ENCODE measurements around the gene PGA5. TPM values are rescaled to one million over a fixed set of nuclear protein-coding genes. Genes with fewer than 3 reads are reported as not detected.
A peak's percentile ranks its signal among the peaks of the same experiment; 100 is the strongest.

Gene PGA5
- total RNA-seq, 1 donor from 2014 or later, result 8.9 TPM

DNA sequence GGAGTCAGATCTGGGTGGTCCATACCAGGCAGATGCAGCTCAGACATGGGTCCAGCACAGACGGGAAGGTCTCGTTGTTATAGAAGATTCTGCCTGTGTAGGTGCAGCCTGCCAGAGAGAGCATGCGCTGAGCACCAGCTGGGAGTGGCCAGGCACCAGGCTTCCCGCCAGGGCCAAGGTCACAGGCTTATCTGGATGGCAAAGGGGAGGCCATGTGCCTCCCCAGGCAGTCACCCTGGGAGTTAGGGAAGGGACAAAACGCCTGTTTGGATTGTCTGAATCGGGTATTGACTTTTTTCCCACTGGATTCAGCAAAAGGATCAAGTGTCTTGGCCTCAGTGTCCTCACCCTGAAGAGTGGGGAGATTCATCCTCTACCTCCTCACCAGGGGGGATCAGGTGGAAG lies 26.5 kb downstream of the PGA5 start:
- DNase-seq (ENCODE audit: low spot score), result no peak

- DNase-seq (ENCODE audit: low spot score), result no peak
Measured at GRCh38 chr11:61268588-61269250, 27.7 kb downstream of the PGA5 start.

DNA sequence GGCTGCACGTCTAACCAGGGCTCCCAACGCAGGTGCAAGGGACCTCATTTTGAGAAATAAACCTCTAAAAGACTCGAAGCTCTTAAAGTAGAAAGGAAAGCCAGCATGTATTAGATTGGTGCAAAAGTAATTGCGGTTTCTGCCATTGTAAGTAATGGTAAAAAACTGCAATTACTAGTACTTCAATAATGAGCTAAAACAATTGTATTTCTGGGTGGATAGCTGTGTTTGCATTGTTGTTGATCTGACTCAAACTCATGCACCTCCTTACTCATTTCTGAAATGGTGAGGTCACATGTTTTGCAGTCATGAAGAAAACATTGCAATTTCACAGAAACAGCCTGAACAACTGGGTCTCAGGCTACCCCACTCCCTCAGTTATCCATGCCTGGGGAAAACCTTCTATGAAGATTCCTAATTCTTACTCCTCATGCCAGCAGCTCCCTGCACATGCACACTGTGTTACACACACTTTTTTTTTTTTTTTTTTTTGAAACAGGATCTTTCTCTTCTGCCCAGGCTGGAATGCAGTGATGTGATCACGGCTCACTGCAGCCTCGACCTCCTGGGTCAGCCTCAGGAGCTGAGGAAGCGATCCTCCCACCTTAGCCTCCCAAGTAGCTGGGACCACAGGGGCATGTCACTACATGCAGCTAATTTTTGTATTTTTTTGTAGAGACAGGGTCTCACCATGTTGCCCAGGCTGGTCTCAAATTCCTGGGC lies 29.5 kb downstream of the PGA5 start:
- DNase-seq (ENCODE audit: low spot score), result no peak

GRCh38 chr11:61272731-61273130 lies 31.8 kb downstream of the PGA5 start:
- no peak for DNase-seq (ENCODE audit: low spot score)

DNA sequence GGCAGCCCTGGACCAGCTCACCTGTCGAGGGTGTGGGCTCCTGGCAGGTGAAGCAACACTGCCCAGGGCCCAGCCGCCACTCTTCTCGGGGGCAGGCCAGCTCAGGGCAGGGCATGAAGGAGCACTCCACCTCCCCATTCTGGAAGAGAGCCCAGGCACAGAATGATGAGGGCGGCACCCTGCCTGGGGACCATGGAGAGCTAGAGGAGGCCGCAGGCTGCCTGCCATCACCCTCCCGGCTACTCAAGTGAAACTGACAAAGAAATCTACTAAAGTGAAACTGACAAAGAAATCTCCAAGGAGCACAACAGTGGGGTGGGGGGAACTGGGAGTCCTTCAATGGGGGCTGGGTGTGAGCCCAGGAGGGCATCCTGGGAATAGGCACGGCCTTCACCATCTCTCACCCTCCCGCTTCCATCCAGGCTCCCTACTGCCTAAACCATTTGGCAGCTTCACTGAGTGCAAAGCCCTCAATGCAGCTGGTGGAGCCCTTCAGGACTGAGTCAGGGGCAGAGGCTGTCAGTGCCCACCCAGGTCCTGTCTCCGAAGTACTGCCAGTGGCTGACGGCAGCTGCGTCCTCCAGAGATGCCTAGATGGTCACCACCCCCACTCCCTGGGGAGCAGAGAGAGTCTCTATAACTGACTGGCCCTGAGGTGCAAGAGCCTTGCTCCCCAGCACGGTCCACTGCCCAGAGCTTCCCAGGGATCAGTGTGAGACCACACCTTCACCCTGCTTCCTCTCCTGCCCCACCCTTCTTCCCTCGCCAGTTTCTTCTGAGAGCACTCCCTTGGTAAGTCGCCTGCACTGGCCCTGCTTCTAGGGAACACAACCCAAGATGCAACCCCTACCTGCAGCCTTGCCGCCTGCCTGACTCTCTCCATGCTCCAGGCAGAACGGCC lies 32.5 kb downstream of the PGA5 start:
- DNase-seq (ENCODE audit: low spot score), result no peak

DNA sequence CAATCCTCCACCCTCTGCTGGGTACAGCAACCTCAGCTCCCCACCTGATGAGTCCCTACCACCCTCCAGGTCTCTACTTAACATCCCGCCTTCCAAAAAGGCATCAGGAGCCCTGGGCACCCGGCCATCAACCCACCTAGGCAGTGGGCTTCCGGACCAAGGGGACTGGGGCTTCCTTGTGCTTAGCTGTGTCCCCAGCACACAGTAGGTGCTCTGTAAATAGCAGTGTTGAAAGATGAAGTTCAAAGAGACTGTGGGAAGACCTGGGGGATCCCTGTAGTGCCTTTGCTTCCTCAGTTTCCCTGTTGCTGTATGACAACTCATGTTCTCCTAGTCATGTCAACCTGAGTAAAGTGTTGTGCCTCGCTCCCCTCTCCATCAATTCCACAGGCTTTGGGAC lies 33.1 kb downstream of the PGA5 start:
- no peak for DNase-seq (ENCODE audit: low spot score)

DNA sequence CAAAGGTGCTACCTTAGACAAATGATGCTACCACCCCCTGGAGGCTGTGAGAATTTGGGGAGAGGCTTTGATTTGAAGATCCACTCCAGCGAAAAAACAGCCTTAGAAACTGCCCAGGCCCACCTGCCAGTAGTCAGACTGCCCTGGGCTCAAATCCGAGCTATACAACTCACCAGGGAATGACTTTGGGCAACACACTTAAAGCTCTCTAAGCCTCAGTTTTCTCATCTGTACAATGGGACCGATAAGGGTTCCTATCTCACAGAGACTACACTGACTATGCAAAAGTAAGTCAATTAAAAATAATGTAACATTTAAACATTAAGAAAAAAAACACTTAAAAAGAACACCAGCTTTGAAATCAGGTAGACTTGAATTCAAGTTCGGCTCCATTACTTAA lies 34.2 kb downstream of the PGA5 start:
- no peak for DNase-seq (ENCODE audit: low spot score)

GRCh38 chr11:61277186-61278000 lies 36.4 kb downstream of the PGA5 start:
- DNase-seq (ENCODE audit: low spot score), result no peak

DNA sequence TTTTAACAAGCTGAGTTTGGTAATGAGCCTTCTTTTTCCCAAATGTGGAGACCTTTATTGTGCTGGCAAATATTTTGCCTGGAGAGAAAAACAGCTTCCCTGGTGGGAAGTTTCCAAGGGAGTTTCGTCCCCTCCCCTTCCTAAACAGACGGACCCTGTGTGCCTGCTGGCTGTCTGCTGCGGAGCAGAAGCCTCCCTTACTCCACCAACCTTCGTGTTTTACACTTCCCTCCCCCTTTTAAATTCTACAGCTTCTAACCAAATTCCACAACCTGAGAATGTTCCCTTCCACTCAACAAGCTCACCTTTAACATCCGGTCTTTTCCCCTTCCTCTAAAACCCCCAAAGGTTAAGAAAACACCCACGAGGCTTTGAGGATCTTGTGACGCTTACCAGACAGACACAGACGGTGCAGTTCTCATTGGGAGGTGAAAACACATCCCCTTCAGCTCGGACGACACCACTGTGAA lies 37.1 kb downstream of the PGA5 start:
- no peak for DNase-seq (ENCODE audit: low spot score)

DNA sequence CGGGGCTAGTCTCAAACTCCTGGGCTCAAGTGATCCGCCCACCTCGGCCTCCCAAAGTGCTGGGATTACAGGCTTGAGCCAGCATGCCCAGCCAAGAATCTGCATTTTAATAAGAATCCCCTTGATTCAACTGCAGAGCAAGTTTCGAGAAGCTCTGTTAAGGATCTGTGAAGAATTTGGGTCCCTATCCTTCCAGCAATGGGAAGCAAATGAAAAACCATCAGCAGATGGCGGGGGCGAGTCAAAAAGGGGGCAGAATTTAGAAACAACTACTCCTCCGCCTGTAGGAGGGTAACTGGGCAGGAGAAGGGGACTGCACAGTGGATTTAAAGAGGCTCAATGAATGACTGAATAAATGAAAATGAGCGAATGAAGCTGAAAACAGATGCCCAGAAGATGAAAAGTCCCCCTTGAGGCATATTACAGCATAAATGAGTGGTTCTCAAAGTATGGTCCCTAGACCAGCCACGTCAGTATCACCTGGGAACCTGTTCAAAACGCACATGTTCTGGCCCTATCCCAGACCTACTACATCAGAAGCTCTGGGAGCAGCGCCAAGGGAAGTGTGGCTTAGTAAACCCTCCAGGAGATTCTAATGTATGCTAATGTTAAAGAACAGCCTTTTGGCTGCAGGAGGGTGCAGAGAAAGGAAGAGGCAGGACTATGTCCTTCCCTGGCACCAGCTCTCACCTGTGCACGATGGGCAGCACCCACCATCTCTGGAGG lies 39.1 kb downstream of the PGA5 start:
- DNase-seq (ENCODE audit: low spot score), result no peak

- no peak for DNase-seq (ENCODE audit: low spot score)
Measured at GRCh38 chr11:61280883-61281580, 40.1 kb downstream of the PGA5 start.

GRCh38 chr11:61281581-61282250 lies 40.7 kb downstream of the PGA5 start:
- DNase-seq (ENCODE audit: low spot score), result no peak

DNA sequence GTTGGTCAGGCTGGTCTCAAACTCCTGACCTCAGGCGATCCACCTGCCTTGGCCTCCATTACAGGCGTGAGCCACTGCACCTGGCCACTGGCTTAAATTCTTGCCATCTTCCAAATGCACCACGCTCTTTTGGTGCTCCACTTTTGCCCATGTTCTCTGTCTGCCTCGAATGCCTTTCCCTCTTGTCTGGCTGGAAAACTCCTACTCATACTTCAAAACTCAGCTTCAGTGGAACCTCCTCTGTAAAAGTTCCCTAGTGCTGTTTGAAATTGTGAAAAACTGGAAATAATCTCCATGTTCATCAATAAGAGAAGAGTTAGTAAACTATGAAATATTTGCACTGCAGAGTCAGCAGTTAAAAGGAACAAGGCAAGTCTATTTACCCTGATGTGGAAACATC lies 42.6 kb downstream of the PGA5 start:
- no peak for DNase-seq (ENCODE audit: low spot score)

- no peak for DNase-seq (ENCODE audit: low spot score)
Measured at GRCh38 chr11:61287338-61287977, 46.5 kb downstream of the PGA5 start.

DNA sequence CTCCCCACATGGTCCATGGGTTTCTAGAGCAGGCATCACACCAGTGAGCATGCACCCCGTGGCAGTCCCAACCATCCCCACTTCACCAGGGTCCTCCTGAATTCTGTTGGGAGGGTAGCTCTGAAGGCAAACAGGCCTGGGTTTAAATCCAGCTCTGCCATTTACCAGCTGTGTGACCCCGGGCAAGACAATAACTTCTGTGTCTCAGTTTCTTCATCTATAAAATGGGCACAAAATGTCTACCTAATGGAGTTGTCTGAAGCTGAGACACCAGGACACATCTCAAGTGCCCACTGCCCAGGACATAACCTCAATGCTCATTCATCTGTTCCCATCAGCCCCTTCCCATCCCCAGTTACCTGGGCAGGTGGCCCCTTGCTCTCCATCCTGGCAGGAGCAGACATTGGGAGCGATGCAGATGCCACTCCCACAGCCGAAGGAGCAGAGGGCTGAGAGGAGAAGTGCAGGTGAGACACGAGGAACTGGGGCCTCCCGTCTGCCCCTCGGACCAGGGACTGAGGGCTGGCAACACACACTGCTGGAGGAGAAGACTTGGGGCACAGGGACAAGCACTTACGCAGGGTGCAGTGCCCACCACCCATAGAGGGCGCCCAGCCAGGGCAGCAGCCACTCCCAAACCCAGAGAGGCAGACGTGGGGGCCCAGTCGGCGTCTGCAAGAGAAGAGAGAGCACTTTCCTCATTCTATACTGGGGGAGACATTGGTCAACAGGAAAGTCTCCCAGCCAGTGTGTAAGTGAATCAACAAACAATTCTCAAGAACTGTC lies 50.1 kb downstream of the PGA5 start:
- no peak for DNase-seq (ENCODE audit: low spot score)

- DNase-seq (ENCODE audit: low spot score), result no peak
Measured at GRCh38 chr11:61292356-61292755, 51.4 kb downstream of the PGA5 start.

- peak; percentile 48 for DNase-seq (ENCODE audit: low spot score)
Measured at GRCh38 chr11:61293867-61294716, 53.1 kb downstream of the PGA5 start.
